ENCODE measurements around the gene COL28A1. TPM values are rescaled to one million over a fixed set of nuclear protein-coding genes. Genes with fewer than 3 reads are reported as not detected.

COL28A1 gene
- total and polyA plus RNA-seq, 8 donors, result 0.73 to 2.8 (median 2.1) TPM

DNA sequence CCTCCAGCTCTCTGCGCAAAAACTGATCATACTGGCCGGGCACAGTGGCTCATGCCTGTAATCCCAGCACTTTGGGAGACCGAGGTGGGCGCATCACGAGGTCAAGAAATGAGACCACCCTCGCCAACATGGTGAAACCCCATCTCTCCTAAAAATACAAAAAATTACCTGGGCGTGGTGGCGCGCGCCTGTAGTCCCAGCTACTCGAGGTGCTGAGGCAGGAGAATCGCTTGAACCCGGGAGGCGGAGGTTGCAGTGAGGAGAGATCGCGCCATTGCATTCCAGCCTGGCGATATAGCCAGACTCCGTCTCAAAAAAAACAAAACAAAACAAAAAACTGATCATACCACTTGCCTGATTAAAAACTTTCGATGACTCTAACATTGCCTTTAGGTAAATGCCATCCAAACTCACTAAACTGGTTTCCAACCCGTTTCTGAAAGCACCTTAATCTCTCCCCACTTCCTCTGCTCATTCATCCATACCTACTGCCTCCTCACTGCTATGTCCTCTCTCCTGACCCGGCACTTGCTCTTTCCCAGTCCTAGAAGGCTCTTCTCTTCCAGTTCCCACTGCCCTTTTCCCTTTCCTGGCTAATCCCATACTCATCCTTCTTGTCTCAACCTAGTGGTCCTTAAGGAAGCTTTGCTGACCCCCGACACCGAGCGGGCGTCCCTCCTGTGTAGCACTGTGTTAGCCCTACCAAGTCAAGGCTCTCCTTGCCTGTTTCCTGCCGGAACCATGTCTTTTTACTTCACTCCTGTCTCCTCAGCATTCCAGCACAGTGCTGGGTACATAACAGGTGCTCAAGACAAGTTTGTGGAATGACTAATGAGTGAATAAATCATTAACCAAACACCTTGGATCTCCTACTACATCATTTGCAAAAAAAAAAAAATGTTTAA, 30.3 kb upstream of the COL28A1 start:
- Histone ChIP-seq H3K36me3 (no peaks in the 10 kb centered on the region), H3K27ac (peak overlapping the region; percentile 95 to 96), H3K9me3 (no peaks in the 10 kb centered on the region), H3K27me3 (no peaks in the 10 kb centered on the region), H3K4me1 (peaks cover 9 to 47% of the 10 kb centered on the region in 2 donors), H3K4me3 (peak overlapping the region; percentile 79 to 88)
- peak; percentile 19 to 66 (median 52) for DNase-seq
- TF ChIP-seq, protein P1, sequence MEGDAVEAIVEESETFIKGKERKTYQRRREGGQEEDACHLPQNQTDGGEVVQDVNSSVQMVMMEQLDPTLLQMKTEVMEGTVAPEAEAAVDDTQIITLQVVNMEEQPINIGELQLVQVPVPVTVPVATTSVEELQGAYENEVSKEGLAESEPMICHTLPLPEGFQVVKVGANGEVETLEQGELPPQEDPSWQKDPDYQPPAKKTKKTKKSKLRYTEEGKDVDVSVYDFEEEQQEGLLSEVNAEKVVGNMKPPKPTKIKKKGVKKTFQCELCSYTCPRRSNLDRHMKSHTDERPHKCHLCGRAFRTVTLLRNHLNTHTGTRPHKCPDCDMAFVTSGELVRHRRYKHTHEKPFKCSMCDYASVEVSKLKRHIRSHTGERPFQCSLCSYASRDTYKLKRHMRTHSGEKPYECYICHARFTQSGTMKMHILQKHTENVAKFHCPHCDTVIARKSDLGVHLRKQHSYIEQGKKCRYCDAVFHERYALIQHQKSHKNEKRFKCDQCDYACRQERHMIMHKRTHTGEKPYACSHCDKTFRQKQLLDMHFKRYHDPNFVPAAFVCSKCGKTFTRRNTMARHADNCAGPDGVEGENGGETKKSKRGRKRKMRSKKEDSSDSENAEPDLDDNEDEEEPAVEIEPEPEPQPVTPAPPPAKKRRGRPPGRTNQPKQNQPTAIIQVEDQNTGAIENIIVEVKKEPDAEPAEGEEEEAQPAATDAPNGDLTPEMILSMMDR (IDR thresholded peaks at IDR 0.05), result no peak
- ATAC-seq, result peak; percentile 62
- intact Hi-C loops (cut with DNase I), result no loop called here

DNA sequence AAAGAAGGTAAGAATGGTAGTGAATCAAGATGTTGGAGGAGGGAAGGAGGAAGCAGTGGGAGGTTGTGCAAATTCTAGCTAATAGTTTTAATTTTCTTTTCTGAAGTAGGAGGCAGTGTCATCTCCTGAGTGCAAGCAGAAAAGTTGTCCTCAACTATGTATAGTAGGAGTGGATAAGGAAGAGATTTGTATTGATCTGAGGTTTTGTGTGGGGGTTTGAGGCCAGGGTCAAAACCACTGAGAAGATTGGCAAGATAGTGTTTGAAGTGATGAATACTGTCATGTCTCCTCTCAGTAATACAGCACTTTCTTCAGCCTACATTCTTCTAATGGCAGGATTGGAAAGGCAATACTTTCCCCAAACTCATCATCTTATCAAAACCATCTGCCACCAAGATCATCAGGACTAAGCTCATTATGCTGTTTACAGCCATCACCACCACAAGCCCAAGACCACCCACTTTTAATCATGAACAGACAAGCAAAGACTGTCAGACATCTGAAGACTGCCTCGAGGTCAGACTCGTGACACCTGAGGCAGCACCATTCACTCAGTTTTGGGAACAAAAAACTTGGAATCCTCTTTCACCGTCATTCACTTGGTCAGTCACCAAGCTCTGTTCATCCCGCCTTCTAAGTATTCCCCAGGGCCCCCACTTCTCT, 29.5 kb upstream of the COL28A1 start:
- ATAC-seq (no peak), DNase-seq (no peak)
- Histone ChIP-seq H3K9me3 (no peaks in the 10 kb centered on the region), H3K27me3 (no peaks in the 10 kb centered on the region), H3K27ac (peak overlapping the region; percentile 95 to 96), H3K4me3 (peak overlapping the region in 1 of 2 donors; percentile 79), H3K4me1 (peaks cover 9 to 40% of the 10 kb centered on the region in 2 donors), H3K36me3 (no peaks in the 10 kb centered on the region)
- intact Hi-C loops (cut with DNase I), result no loop called here
- TF ChIP-seq, protein P1 (IDR thresholded peaks at IDR 0.05), result no peak

DNA sequence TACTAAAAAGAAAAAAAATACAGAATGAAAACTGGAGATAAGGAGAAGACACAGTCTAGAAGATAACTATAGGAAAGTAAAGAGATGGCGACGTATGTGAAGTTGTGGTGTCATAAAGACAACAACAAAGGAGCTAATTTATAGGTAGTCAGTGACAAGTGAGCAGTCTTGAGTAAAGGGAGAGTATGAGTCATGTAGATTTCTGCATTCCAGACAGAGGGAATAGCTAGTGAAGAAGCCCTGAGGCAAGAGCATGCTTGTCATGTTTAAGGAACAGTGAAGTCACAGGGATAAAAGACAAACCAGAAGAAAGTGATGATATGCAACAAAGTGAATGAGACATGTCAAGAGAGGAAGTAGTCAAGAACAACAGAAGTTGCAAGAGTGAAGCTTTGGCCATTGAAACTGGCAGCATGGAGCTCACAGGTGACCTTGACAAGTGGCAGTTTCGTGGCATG, 28.7 kb upstream of the COL28A1 start:
- no peak for DNase-seq
- peak; percentile 8 for ATAC-seq
- Histone ChIP-seq H3K4me3 (no peak overlapping the region), H3K36me3 (no peaks in the 10 kb centered on the region), H3K27me3 (no peaks in the 10 kb centered on the region), H3K9me3 (peaks cover 0 to 4% of the 10 kb centered on the region in 2 donors), H3K27ac (peak overlapping the region; percentile 10 to 96), H3K4me1 (peaks cover 9 to 32% of the 10 kb centered on the region in 2 donors)
- TF ChIP-seq, protein P1 (IDR thresholded peaks at IDR 0.05), result no peak
- intact Hi-C loops (cut with DNase I), result no loop called here

DNA sequence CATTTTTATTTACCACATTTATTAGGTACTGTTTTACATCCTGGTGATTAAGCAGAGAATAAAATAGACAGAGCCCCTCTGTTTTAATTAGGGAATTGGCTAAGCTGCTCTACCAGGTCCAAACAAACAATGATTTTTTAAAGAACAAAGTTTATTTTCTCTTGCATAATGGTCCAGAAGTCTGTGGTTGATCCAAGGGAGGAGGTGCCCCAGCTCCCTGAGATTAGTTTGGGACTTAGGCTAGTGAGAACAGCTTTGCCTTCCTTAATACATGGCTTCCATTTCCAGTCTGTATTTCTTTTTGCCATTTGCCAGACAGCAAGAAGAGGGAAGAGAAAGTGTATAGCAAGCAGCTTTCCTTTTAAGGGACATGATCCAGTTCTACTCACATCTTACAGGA, 28.1 kb upstream of the COL28A1 start:
- Histone ChIP-seq H3K27me3 (no peaks in the 10 kb centered on the region), H3K4me3 (no peak overlapping the region), H3K9me3 (peaks cover 0 to 4% of the 10 kb centered on the region in 2 donors), H3K36me3 (no peaks in the 10 kb centered on the region), H3K4me1 (peaks cover 9 to 27% of the 10 kb centered on the region in 2 donors), H3K27ac (peak overlapping the region in 1 of 2 donors; percentile 10)
- TF ChIP-seq, protein P1 (IDR thresholded peaks at IDR 0.05), result no peak
- intact Hi-C loops (cut with DNase I), result no loop called here
- ATAC-seq (no peak), DNase-seq (no peak)

DNA sequence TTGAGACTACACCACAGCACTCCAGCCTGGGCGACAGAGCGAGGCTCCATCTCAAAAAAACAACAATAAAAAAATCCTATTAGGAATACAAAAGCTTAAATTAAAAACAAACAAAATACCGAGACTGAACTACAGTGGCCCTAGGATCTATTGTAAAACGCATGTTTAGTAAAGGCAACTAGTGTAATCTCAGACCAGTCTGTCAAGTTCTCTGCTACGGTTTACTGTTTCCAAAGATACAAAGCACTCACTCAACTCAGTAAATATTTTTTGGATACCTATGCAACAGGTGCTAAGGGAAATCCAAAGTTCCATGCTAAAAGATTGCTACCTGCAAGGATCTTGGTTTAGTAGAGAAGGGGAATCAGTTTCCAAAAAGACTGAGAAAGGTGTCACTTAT, 27.6 kb upstream of the COL28A1 start:
- ATAC-seq, result peak; percentile 6
- intact Hi-C loops (cut with DNase I), result no loop called here
- Histone ChIP-seq H3K27me3 (no peaks in the 10 kb centered on the region), H3K4me1 (peaks cover 4 to 21% of the 10 kb centered on the region in 2 donors), H3K27ac (no peak overlapping the region), H3K9me3 (peaks cover 0 to 7% of the 10 kb centered on the region in 2 donors), H3K36me3 (no peaks in the 10 kb centered on the region), H3K4me3 (no peak overlapping the region)
- TF ChIP-seq, protein P1 (IDR thresholded peaks at IDR 0.05), result no peak
- DNase-seq, result peak in 1 of 4 donors; percentile 40
